Endothelial cell of umbilical vein (primary cell): ENCODE data around the gene MAGI1. TPM values are rescaled to one million over a fixed set of nuclear protein-coding genes. Genes with fewer than 3 reads are reported as not detected.

Experiments used
- BruUV-seq: library from RNA; stranded (reverse); fragments of 400-500 nt; replicated peaks from 2 replicates; lab custom pipeline; 2021; lab: Mats Ljungman, UMichigan
- CTCF ChIA-PET: fragments of 300-600, 350-600 bp; sonication (Branson Sonifier 250); formaldehyde crosslinking; loops from one replicate; lab custom pipeline; 2021; ENCODE audit warnings: antibody characterized with exemption, inconsistent platforms; lab: Charles Lee
- POLR2A ChIA-PET: fragments of 300-600, 350-600 bp; sonication (Branson Sonifier 250); formaldehyde crosslinking; loops from one replicate; lab custom pipeline; 2021; ENCODE audit warnings: antibody characterized with exemption, inconsistent platforms; lab: Charles Lee
- DNase-seq: peaks from one replicate; pipeline ENCODE4 v3.0.0-alpha.2; 2011; ENCODE audit warnings: low read depth, low spot score
- FAIRE-seq: peaks from 2 replicates; lab custom pipeline; 2011; peaks lifted over from hg19 to GRCh38; lab: Jason Lieb, UNC
- H2AFZ ChIP-seq: 2 replicates; pipeline ENCODE4 v1.6.0; 2012; ENCODE audit warnings: low read depth, low read length, control low read depth, inconsistent platforms
- H3K27ac ChIP-seq: 2 replicates; pipeline ENCODE4 v1.5.1; 2011; ENCODE audit warnings: low read depth, mild to moderate bottlenecking, control low read depth, low read length, moderate library complexity; ENCODE audit not compliant: insufficient read depth
- H3K27me3 ChIP-seq, 2 experiments: 2 replicates each; pipeline versions ENCODE4 v1.6.0 to v1.6.1; 2011; ENCODE audit warnings: low read length in 2 of 2, mixed read lengths in 1 of 2; ENCODE audit not compliant: control insufficient read depth in 2 of 2, insufficient read depth in 2 of 2
- H3K36me3 ChIP-seq, 2 experiments: 2 replicates in 1 of 2; 3 replicates in 1 of 2; pipeline ENCODE4 v1.5.1; 2011; ENCODE audit warnings: low read length in 2 of 2, mild to moderate bottlenecking in 1 of 2, moderate library complexity in 1 of 2; ENCODE audit not compliant: control insufficient read depth in 2 of 2, insufficient read depth in 2 of 2; ENCODE audit errors: extremely low read depth in 1 of 2
- H3K4me1 ChIP-seq: 3 replicates; pipeline ENCODE4 v1.5.1; 2011; ENCODE audit warnings: mild to moderate bottlenecking, low read length; ENCODE audit not compliant: control insufficient read depth, insufficient read depth; ENCODE audit errors: extremely low read depth
- H3K4me2 ChIP-seq: 2 replicates; pipeline ENCODE4 v1.6.1; 2011; ENCODE audit warnings: low read length, control low read depth, mixed read lengths; ENCODE audit not compliant: insufficient read depth
- H3K4me3 ChIP-seq, 3 experiments: fragments of 200-600 bp in 1 of 3; sonication (generic), shearing (Covaris generic) in 1 of 3; replicated peaks in 1 of 3; 2 replicates each; pipeline ENCODE4 v1.5.1; 2011 to 2016; ENCODE audit warnings: control low read depth in 3 of 3, low read length in 3 of 3, mild to moderate bottlenecking in 2 of 3, inconsistent platforms in 1 of 3, low read depth in 1 of 3, moderate library complexity in 1 of 3; ENCODE audit not compliant: insufficient read depth in 1 of 3
- H3K79me2 ChIP-seq: 2 replicates; pipeline ENCODE4 v1.6.0; 2012; ENCODE audit warnings: low read length, inconsistent platforms; ENCODE audit not compliant: control insufficient read depth, insufficient read depth
- H3K9ac ChIP-seq: replicated peaks from 2 replicates; pipeline ENCODE3; 2011; ENCODE audit warnings: low read length, control low read depth; ENCODE audit not compliant: insufficient read depth; ENCODE audit errors: extremely low read depth
- H3K9me1 ChIP-seq: replicated peaks from 3 replicates; pipeline ENCODE4 v1.6.0; 2011; ENCODE audit warnings: mild to moderate bottlenecking, low read length; ENCODE audit not compliant: control insufficient read depth, insufficient read depth; ENCODE audit errors: extremely low read depth
- H3K9me3 ChIP-seq: replicated peaks from 2 replicates; pipeline ENCODE4 v1.5.1; 2012; ENCODE audit warnings: low read length, inconsistent platforms; ENCODE audit not compliant: control insufficient read depth, insufficient read depth
- H4K20me1 ChIP-seq: replicated peaks from 2 replicates; pipeline ENCODE3; 2011; ENCODE audit warnings: mild to moderate bottlenecking, low read length; ENCODE audit not compliant: control insufficient read depth, insufficient read depth; ENCODE audit errors: extremely low read depth
- EZH2 ChIP-seq: IDR thresholded peaks from 2 replicates; pipeline ENCODE4 v1.6.1; 2012; ENCODE audit warnings: borderline replicate concordance, low read depth, mild to moderate bottlenecking, moderate library complexity, low read length, inconsistent platforms; ENCODE audit not compliant: severe bottlenecking
- FOS ChIP-seq: IDR thresholded peaks from 2 replicates; pipeline ENCODE4 v1.6.1; 2011; ENCODE audit warnings: mild to moderate bottlenecking, low read length, moderate library complexity, borderline replicate concordance; ENCODE audit not compliant: insufficient read depth
- GATA2 ChIP-seq: IDR thresholded peaks from 2 replicates; pipeline ENCODE4 v1.7.0; 2011; ENCODE audit warnings: low read depth, mild to moderate bottlenecking, moderate library complexity, mixed read lengths, low read length; ENCODE audit not compliant: insufficient read length, insufficient read depth
- JUN ChIP-seq: IDR thresholded peaks from 2 replicates; pipeline ENCODE4 v1.6.1; 2011; ENCODE audit warnings: borderline replicate concordance, low read depth; ENCODE audit not compliant: insufficient read length, insufficient read depth
- MYC ChIP-seq: IDR thresholded peaks from one replicate; pipeline ENCODE4 v1.6.1; 2011; ENCODE audit warnings: mild to moderate bottlenecking, low read depth, low read length
- POLR2A ChIP-seq: IDR thresholded peaks from 2 replicates; pipeline ENCODE4 v1.6.1; 2012; ENCODE audit warnings: low read depth, mild to moderate bottlenecking, control low read depth, low read length
- POLR2AphosphoS5 ChIP-seq: IDR thresholded peaks from 2 replicates; pipeline ENCODE4 v1.6.1; 2012; ENCODE audit warnings: low read depth, mild to moderate bottlenecking, control low read depth, low read length, moderate library complexity; ENCODE audit not compliant: insufficient read depth
- dilution Hi-C: fragments of 300-500 bp; cut with MboI; formaldehyde crosslinking; loops from one replicate; pipeline ENCODE4 v1.15.0; 2019; ENCODE audit warnings: low sequenced_read_pairs; ENCODE audit not compliant: extremely low pct_ligation_motif_present
- intact Hi-C: fragments of 100-400 bp; cut with micrococcal nuclease; formaldehyde crosslinking; loops from one replicate; pipeline ENCODE4 v1.10.0; 2022
- polyA plus RNA-seq, 4 experiments: library from polyadenylated mRNA; depleted of rRNA in 3 of 4; stranded (reverse) in 3 of 4; unstranded in 1 of 4; fragments of >200 nt; gene quantifications; 2 replicates each; pipeline versions ENCODE4 v1.2.1 to v1.2.3, GENCODE V29; 2011 to 2012; ENCODE audit warnings: missing spikeins in 1 of 4
- total RNA-seq: library from RNA; stranded (reverse); gene quantifications from 2 replicates; pipeline ENCODE4 v1.2.3, GENCODE V29; 2021
- TF ChIP-seq, protein P1 (sequence below): IDR thresholded peaks from 2 replicates; pipeline ENCODE4 v1.6.1; 2011; ENCODE audit not compliant: insufficient read depth, insufficient read length
- TF ChIP-seq, protein P2 (sequence below), 2 donors: IDR thresholded peaks; 1 replicate in 1 of 2; 2 replicates in 1 of 2; pipeline ENCODE4 v1.5.1; 2011; ENCODE audit warnings: low read length in 2 of 2, mild to moderate bottlenecking in 2 of 2, moderate library complexity in 2 of 2, control low read depth in 1 of 2, inconsistent platforms in 1 of 2, low read depth in 1 of 2; ENCODE audit not compliant: insufficient read depth in 1 of 2; ENCODE audit errors: extremely low read depth in 1 of 2

Gene MAGI1
- total and polyA plus RNA-seq, 2 donors (not counting 3 experiments of a cell fraction or from before 2014, with no cell fraction given): 10.1 to 47.9 TPM

DNA sequence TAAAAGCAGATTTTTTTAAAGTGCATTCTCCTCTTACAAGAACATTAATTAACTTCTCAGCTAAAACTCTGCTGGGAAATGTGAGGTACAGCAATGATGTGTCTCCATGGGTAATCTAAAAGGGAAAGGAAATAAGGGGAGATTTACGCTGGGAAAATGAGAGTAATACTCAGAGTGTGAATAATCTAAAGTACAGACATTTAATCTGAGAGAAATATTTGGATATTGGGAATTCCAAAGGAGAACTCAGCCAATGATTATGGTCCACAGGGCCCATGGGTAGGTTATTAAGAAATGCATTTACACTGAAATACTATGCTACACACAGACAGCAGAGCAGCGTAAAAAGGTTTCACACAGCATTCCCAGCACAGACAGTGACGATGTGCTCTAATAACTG, 229.9 kb downstream of the MAGI1 start:
- intact Hi-C loops: loop anchor here (5.0 kb wide), 1 partner anchor 328 kb away; no protein-coding TSS in a partner anchor
- Histone ChIP-seq H3K4me3 (no peak overlapping the region), H3K36me3 (no peaks in the 10 kb centered on the region), H3K27me3 (no peaks in the 10 kb centered on the region), H2AFZ (no peak overlapping the region), H3K79me2 (no peaks in the 10 kb centered on the region), H4K20me1 (no peaks in the 10 kb centered on the region), H3K9me1 (no peaks in the 10 kb centered on the region), H3K9me3 (no peaks in the 10 kb centered on the region), H3K4me1 (no peaks in the 10 kb centered on the region), H3K27ac (no peak overlapping the region), H3K9ac (no peak overlapping the region), H3K4me2 (no peak overlapping the region)
- dilution Hi-C loops: no loop called here
- POLR2A ChIA-PET: no interaction called here
- FAIRE-seq (no peak), DNase-seq (no peak)
- BruUV-seq: no TSS peak
- CTCF ChIA-PET: no interaction called here
- TF ChIP-seq, protein P1, sequence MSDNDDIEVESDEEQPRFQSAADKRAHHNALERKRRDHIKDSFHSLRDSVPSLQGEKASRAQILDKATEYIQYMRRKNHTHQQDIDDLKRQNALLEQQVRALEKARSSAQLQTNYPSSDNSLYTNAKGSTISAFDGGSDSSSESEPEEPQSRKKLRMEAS: no peak
- TF ChIP-seq JUN (no peak), FOS (no peak), EZH2 (no peak), MYC (no peak), POLR2AphosphoS5 (no peak), POLR2A (no peak), GATA2 (no peak)
- TF ChIP-seq, protein P2, sequence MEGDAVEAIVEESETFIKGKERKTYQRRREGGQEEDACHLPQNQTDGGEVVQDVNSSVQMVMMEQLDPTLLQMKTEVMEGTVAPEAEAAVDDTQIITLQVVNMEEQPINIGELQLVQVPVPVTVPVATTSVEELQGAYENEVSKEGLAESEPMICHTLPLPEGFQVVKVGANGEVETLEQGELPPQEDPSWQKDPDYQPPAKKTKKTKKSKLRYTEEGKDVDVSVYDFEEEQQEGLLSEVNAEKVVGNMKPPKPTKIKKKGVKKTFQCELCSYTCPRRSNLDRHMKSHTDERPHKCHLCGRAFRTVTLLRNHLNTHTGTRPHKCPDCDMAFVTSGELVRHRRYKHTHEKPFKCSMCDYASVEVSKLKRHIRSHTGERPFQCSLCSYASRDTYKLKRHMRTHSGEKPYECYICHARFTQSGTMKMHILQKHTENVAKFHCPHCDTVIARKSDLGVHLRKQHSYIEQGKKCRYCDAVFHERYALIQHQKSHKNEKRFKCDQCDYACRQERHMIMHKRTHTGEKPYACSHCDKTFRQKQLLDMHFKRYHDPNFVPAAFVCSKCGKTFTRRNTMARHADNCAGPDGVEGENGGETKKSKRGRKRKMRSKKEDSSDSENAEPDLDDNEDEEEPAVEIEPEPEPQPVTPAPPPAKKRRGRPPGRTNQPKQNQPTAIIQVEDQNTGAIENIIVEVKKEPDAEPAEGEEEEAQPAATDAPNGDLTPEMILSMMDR (IDR thresholded peaks at IDR 0.05; ENCODE audit: extremely low read depth in 1 of 2, insufficient read depth in 1 of 2, low read depth in 1 of 2, low read length in 2 of 2): no peak
